AG04449 (cell line): ENCODE measurements around the gene CYP2A13.

ENCODE experiments used
- CTCF ChIA-PET: fragments of 350-600 bp; formaldehyde crosslinking; extraction: SDS; loops from one replicate; lab custom pipeline; 2021; ENCODE audit warnings: antibody characterized with exemption; lab: Yijun Ruan, JAX
- POLR2A ChIA-PET: fragments of 400-600, 350-600 bp; formaldehyde crosslinking; extraction: SDS; loops from one replicate; lab custom pipeline; 2020; ENCODE audit warnings: antibody characterized with exemption, inconsistent platforms; lab: Yijun Ruan, JAX
- DNase-seq: peaks from one replicate; pipeline ENCODE4 v3.0.0-alpha.2; 2010; ENCODE audit warnings: low read depth, low spot score
- H3K4me3 ChIP-seq: 2 replicates; pipeline ENCODE4 v1.5.1; 2011; ENCODE audit warnings: low read depth, mild to moderate bottlenecking, control low read depth, low read length
- TF ChIP-seq, protein P1 (sequence below): IDR thresholded peaks from one replicate; pipeline ENCODE4 v1.5.1; 2011; ENCODE audit warnings: mild to moderate bottlenecking, moderate library complexity, low read length, control low read depth, inconsistent platforms; ENCODE audit not compliant: insufficient read depth; ENCODE audit errors: missing control alignments

CYP2A13 gene

DNA sequence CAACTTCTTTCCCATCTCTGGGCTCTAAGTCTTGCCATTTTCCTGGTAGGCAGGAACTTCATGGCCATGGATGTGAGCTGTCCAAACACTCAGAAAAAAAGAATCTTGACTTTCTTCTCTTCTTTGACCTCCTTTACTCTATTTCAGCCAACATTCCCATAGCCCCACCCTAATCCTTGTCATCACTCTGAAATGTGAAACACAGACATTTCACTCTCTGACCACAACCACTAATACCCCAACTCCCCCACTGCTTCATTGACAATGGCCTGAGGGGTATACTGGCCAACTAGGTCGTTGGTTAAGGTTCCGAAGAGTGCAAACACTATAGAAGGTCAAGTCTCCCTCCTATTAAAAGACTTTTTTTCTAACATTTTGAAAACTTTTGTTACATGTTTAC is 4.7 kb upstream of the CYP2A13 start:
- no peak overlapping the region for H3K4me3 ChIP-seq
- POLR2A ChIA-PET: no interaction called here
- CTCF ChIA-PET: no interaction called here
- DNase-seq: no peak
- TF ChIP-seq, protein P1, sequence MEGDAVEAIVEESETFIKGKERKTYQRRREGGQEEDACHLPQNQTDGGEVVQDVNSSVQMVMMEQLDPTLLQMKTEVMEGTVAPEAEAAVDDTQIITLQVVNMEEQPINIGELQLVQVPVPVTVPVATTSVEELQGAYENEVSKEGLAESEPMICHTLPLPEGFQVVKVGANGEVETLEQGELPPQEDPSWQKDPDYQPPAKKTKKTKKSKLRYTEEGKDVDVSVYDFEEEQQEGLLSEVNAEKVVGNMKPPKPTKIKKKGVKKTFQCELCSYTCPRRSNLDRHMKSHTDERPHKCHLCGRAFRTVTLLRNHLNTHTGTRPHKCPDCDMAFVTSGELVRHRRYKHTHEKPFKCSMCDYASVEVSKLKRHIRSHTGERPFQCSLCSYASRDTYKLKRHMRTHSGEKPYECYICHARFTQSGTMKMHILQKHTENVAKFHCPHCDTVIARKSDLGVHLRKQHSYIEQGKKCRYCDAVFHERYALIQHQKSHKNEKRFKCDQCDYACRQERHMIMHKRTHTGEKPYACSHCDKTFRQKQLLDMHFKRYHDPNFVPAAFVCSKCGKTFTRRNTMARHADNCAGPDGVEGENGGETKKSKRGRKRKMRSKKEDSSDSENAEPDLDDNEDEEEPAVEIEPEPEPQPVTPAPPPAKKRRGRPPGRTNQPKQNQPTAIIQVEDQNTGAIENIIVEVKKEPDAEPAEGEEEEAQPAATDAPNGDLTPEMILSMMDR: no peak

GRCh38 chr19:41085748-41086415 is 2.4 kb upstream of the CYP2A13 start:
- DNase-seq: no peak
- no peak overlapping the region for H3K4me3 ChIP-seq
- POLR2A ChIA-PET: no interaction called here
- CTCF ChIA-PET: no interaction called here
- TF ChIP-seq, protein P1: no peak

DNA sequence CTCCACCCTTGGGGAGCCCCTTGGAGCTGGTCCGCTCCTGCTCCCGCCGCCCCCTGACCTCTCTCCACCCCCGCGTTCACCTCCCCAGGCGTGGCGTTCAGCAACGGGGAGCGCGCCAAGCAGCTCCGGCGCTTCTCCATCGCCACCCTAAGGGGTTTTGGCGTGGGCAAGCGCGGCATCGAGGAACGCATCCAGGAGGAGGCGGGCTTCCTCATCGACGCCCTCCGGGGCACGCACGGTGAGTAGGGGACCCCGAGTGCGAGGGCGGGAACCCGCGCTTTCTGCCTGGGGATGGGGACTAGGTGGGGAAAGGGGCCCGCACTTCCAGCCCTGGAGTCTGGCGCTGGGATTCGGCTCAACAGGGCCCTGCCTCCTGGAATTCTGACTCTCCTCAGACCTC is 1.7 kb downstream of the CYP2A13 start:
- DNase-seq: no peak
- no peak overlapping the region for H3K4me3 ChIP-seq
- POLR2A ChIA-PET: no interaction called here
- TF ChIP-seq, protein P1: no peak
- CTCF ChIA-PET: no interaction called here

DNA sequence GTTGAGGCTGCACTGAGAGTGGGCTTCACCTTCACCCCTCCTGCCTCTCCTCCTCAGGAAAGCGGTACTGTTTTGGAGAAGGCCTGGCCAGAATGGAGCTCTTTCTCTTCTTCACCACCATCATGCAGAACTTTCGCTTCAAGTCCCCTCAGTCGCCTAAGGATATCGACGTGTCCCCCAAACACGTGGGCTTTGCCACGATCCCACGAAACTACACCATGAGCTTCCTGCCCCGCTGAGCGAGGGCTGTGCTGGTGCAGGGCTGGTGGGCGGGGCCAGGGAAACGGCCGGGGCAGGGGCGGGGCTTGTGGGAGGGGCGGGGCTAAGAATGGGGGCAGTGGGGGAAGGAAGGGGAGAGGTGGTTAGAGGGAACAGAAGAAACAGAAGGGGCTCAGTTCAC is 7.5 kb downstream of the CYP2A13 start:
- no peak overlapping the region for H3K4me3 ChIP-seq
- ChIA-PET CTCF (no interaction called here), POLR2A (no interaction called here)
- TF ChIP-seq, protein P1: no peak
- no peak for DNase-seq

DNA sequence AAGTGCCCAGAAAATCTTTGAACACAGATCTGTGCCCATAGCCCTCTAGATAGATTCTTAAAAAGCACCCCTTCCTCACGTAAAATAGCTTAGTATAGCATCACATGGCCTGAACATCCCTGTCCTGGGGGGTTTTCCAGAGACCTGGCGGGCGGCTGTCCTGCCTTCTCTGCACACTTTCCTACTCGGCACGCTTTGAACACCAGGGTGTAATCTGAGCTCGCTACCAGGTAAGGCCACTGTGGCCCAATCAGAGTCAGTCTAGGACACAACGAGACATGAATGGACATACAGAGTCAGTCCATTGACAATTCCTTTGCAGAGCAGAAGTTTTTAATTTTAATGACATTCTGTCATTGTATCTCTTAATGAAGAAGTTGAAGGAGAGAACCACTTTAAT is 8.1 kb downstream of the CYP2A13 start:
- POLR2A ChIA-PET: no interaction called here
- H3K4me3 ChIP-seq: no peak overlapping the region
- CTCF ChIA-PET: no interaction called here
- no peak for DNase-seq
- TF ChIP-seq, protein P1: no peak

DNA sequence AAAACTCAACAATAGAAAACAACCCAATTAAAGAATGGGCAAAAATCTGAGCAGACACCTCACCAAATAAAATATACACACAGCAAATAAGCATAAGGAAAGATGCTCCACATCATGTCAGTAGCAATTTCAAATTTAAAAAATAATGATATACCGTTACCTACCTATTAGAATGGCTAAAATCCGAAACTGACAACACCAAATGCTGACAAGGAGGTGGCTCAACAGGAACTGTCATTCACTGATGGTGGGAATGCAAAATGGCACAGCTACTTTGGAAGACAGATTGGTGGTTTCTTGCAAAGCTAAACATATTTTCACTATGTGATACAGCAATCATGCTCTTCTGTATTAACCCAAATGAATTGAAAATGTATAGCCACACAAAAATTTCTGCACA is 9.1 kb downstream of the CYP2A13 start:
- H3K4me3 ChIP-seq: no peak overlapping the region
- CTCF ChIA-PET: no interaction called here
- POLR2A ChIA-PET: no interaction called here
- no peak for DNase-seq
- TF ChIP-seq, protein P1: no peak
